HCT116 (cell line): ENCODE results near the gene TANC1.

Source experiments
- CTCF ChIP-seq, 3 experiments: fragments of 200-600 bp in 1 of 3; sonication (generic) in 1 of 3; IDR thresholded peaks in 2 of 3; conservative IDR thresholded peaks in 1 of 3; 2 replicates each; pipeline ENCODE4 v1.5.1; 2012 to 2017; ENCODE audit warnings: low read depth in 2 of 3, low read length in 2 of 3, antibody characterized with exemption in 1 of 3, borderline replicate concordance in 1 of 3, control low read depth in 1 of 3, mild to moderate bottlenecking in 1 of 3, mixed read lengths in 1 of 3, mixed run types in 1 of 3, moderate library complexity in 1 of 3; ENCODE audit not compliant: insufficient read depth in 1 of 3
- EZH2 ChIP-seq: fragments of 200-600 bp; sonication (generic); IDR thresholded peaks from 2 replicates; pipeline ENCODE4 v1.6.1; 2017; ENCODE audit warnings: antibody characterized with exemption, mixed run types
- MAX ChIP-seq: IDR thresholded peaks from 2 replicates; pipeline ENCODE4 v1.6.1; 2012
- SIN3A ChIP-seq: IDR thresholded peaks from 2 replicates; pipeline ENCODE4 v1.6.1; 2012; ENCODE audit warnings: low read depth
- YY1 ChIP-seq: IDR thresholded peaks from 2 replicates; pipeline ENCODE4 v1.6.1; 2011; ENCODE audit warnings: low read length, low read depth, moderate library complexity, mild to moderate bottlenecking; ENCODE audit not compliant: insufficient replicate concordance; ENCODE audit errors: extremely low read depth

DNA sequence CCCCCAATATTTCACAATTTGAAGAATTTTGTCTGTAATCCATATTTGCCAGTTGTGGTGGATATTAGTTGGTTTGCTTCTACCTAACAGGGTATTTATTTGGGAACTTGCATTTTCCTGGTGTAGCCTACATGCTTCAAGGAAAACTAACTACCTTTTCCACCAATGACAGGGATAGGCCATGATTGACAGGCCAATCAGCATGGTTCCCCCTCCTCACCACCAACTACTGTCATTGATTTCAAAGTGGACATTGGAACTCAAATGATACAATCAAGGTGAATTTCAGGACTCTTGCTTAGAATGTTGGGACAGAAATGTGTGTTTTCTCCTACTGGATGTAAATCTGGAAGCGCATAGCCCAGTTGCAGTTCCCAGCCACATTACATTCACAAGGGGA, 10.1 kb upstream of the TANC1 start:
- TF ChIP-seq MAX (no peak), EZH2 (no peak), CTCF (IDR thresholded peaks at IDR 0.05 in 2 of 3, conservative IDR thresholded peaks at IDR 0.05 in 1 of 3; ENCODE audit: borderline replicate concordance in 1 of 3, insufficient read depth in 1 of 3, low read depth in 2 of 3, low read length in 2 of 3) (no peak), SIN3A (no peak), YY1 (no peak)
